HG02870 (cell line): ENCODE results near the gene ABCA1.
A peak's percentile ranks its signal among the peaks of the same experiment; 100 is the strongest.
"Not testable (repeated sequence)": the region's sequence is repeated elsewhere in the genome, so short reads cannot be mapped to it uniquely, and the experiment has no call there.

Experiments
- ATAC-seq: cut with Tn5 transposase; IDR thresholded peaks from one replicate; pipeline ENCODE4 v1.9.1; 2021; ENCODE audit warnings: mild to moderate bottlenecking, moderate library complexity; ENCODE audit not compliant: unreplicated experiment

The ABCA1 gene, protein sequence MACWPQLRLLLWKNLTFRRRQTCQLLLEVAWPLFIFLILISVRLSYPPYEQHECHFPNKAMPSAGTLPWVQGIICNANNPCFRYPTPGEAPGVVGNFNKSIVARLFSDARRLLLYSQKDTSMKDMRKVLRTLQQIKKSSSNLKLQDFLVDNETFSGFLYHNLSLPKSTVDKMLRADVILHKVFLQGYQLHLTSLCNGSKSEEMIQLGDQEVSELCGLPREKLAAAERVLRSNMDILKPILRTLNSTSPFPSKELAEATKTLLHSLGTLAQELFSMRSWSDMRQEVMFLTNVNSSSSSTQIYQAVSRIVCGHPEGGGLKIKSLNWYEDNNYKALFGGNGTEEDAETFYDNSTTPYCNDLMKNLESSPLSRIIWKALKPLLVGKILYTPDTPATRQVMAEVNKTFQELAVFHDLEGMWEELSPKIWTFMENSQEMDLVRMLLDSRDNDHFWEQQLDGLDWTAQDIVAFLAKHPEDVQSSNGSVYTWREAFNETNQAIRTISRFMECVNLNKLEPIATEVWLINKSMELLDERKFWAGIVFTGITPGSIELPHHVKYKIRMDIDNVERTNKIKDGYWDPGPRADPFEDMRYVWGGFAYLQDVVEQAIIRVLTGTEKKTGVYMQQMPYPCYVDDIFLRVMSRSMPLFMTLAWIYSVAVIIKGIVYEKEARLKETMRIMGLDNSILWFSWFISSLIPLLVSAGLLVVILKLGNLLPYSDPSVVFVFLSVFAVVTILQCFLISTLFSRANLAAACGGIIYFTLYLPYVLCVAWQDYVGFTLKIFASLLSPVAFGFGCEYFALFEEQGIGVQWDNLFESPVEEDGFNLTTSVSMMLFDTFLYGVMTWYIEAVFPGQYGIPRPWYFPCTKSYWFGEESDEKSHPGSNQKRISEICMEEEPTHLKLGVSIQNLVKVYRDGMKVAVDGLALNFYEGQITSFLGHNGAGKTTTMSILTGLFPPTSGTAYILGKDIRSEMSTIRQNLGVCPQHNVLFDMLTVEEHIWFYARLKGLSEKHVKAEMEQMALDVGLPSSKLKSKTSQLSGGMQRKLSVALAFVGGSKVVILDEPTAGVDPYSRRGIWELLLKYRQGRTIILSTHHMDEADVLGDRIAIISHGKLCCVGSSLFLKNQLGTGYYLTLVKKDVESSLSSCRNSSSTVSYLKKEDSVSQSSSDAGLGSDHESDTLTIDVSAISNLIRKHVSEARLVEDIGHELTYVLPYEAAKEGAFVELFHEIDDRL (N-terminal part only)

DNA sequence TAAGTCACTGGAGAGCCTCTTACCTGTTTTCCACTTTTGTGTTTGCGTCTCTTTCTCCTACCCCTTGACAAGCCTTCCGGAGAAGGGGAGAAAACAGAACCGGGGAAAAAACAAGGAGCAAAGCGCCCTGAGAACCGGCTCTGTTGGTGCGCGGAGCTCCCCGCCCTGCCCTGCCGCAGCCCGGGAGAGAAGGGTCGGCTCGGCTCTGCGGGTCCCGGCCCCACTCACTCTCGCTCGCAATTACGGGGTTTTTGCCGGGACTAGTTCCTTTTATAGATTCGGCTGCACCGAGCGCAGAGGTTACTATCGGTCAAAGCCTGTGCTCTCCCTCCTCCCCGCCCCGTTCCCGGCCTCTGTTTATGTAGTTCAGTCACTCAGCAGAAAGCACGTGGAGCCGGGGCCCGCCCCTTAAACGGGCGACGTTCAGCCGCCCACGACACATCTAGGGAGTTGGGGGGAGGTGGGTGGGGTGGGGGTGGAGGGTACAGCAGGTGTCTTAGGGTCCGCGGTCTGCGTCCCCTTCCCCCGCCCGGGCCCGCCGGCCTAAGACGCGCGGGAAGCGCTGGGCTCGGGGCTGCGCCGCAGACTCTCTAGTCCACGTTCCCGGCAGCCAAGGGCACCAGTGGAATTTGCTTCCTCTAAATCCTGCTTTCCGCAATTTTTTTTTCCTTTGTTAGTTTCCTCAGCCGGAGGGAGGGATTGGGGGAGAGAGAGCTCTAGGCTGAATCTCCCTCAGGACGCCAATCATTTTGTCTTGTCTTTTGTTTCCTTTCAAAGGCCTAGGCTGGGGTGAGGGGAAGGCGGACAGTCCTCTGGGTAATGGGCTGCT, at the start of gene ABCA1:
Gene ABCA1 (minus strand): TSS at position 244 of the 829 bp plus-strand sequence. CDS start 24,476 bp downstream, outside the sequence.
- ATAC-seq, result peak; percentile 41

DNA sequence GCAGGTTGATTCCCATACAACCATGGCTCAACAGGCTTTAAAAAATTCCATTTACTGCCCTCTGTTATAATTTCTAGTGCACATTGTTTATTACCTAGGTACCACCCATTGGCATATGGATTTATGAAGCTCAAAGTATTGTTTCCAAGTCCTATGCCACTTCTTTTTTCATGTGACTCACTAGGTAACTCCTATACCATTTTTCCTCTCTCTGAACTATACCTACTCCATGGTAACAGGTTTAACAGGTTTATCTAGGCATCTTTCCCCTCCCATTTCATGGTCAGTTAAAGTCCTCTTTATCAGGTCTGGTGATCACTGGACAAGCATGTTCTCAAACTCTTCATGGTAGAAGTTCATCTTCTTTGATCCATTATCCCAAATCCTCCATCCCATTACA, 49.6 kb upstream of the ABCA1 start:
- no peak for ATAC-seq

DNA sequence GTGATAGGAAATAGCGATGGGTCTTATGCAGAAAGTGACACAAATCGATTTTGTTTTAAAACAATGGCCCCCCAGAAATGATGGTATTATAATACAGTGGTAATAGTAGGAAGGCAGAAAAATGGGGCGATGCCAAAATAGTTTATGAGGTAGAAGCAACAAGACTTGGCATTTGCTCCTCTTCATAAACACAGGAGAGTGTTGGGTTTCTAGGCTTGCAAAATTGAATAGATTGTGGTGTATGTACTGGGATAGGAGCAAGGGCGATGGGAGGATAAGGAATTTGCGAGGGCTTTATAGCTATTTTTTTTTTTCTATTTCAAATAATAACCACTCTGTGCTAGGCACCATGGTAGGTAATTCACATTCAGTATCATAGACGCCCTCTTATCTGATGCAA, 49.2 kb upstream of the ABCA1 start:
- ATAC-seq, result no peak

DNA sequence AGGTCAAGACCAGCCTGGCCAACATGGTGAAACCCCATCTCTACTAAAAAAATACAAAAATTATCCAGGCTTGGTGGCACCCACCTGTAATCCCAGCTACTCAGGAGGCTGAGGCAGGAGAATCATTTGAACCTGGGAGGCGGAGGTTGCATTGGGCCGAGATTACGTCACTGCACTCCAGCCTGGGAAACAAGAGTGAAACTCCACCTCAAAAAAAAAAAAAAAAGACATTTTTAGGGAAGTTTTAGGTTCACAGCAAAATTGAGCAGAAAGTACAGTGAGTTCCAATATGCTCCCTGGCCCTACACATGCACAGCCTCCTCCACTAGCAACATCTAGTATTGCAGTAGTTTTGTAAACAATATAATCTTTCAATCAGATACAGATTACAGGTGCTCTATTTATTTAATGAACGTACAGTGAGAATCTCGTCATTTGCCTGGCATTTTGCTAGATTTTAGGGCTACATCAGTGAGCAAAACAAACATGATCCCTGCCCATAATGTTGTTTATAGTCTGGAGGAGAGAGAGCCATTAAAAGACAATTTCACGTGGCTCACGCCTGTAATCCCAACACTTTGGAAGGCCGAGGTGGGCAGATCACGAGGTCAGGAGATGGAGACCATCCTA, 48.1 kb upstream of the ABCA1 start:
- not testable (repeated sequence) for ATAC-seq

DNA sequence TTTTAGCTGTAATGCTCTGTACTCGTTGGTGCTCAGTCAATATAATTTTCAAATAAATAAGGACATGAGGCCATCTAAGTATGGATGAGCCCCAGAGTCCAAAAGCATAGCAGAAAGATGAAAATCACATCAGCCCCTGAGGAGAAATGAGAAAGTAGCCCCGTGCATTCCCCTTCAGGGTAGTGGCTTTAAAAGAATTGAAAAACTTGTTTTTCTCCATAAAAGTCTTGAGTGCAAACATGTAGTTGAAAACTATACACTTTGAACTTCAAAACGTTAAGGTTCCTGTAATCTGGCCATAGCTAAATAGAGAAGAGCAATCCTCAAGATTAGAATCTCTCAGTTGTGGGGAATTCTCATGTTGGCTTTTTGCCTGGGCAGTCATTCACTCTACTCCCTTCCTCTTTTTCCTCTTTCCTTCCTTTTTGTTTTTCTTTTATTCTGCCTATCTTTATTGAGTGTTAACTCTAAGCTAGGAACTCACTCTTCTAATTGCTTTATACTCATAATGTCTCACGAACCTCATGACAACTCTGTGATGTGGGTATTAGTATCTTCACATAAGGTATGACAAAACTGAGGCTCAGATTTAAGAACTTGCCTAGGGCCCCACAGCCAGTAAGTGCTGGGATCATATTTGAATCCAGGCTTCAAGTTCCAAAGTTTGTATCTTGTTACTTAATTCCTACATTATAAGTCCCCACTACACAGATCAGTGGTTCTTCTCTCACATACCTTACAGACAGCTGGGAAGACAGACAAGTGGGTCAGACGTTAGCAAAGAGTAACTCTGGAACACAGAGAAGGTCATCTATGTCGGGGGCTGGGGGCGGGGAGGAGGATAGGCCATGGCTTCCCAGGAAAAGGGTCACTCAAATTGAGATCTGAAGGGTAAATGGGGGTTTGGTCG, 46.4 kb upstream of the ABCA1 start:
- no peak for ATAC-seq

DNA sequence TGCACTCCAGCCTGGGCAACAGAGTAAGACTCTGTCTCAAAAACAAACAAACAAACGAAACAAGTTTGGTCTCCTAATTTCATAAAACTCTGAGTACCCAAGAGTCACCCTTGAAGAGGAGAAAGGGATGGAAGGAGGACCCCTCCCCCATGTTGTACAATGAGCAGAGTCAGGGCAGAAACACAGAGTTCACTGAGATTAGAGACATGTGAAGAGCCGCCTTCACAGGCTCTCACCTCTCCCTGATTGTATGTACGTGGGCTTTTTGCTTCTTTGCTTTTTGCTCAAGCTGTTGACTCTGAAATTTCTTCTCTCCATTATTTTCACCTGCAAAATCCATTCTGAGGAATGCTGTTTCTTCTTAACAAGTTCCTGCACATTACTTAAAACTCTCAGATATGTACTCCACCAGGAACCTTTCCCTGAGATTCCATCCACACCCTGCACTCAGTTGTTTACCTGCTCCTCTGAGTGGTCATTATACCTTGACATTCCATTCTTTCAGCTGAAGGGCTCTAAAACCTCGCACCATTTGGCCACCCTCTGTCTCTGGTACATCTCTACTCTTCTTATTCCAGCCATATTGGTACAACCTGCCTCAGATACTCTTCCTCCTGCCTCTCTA, 44.4 kb upstream of the ABCA1 start:
- ATAC-seq, result no peak

DNA sequence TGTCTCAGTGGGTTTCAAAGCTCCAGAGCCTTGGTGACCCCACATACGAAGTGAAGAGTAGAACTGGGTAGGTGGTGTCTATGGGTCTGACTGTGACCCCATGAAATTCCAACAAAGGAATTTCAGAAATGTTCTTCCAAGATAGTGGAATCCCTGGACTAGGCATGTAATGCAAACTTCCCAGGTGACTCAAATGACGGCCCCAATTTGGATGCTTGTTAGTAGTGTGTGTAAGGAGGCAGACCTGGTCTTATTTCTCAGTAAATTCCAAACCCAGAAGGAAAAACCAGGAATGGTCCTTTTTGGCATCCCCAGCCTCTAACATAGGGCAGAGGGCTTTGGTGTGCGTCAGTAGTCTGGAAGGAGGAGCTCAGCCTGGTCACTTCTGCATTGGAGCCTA, 43.6 kb upstream of the ABCA1 start:
- ATAC-seq, result no peak

DNA sequence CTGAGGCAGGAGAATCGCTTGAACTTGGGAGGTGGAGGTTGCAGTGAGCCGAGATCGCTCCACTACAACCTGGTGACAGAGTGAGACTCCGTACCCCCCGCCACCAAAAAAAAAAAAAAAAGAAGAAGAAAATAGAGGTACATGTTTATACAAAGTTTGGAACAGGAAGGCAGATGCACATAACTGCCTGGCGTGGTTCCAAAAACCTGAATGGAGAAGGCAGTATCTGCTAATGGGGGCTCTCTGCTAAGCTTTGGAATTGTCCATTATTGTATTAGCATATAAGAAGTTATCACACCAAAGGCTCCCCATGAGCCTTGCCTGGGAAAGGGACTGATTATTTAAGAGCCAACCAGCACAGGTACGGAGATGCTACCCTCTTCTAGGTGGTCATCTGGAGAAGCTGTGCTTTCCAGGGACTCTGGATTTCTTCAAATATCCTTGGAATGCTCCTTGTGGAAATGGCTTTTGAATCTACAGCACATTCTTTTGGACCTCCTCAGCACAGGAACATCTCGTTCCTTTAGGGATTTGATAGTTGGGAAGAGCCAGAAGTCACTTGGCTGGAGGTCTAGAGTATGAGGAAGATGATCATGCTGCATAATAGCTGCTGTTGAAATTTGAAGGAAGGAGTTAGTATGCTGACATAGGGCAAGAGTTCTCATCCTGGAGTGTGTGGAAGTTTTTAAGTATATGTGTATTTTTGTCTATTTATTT, 42.5 kb upstream of the ABCA1 start:
- no peak for ATAC-seq

DNA sequence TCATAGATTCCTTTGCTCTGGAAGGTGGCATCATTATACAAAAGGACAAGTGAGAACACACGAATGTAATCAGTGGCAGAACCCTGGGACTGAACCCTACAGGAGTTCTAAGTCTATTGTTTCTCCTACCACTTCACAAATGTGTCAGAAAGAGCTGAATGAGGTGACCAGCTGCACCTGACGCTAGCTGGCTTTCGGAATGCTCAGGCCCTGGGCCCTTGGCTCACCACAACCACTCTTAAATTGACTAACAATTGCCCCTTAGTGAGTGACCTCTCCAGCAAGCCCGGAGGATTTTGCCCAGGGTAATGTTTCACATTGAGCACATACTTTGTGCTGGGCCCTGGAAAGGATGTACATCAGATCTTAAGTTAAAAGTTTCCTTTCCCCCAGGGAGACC, 41.2 kb upstream of the ABCA1 start:
- no peak for ATAC-seq

DNA sequence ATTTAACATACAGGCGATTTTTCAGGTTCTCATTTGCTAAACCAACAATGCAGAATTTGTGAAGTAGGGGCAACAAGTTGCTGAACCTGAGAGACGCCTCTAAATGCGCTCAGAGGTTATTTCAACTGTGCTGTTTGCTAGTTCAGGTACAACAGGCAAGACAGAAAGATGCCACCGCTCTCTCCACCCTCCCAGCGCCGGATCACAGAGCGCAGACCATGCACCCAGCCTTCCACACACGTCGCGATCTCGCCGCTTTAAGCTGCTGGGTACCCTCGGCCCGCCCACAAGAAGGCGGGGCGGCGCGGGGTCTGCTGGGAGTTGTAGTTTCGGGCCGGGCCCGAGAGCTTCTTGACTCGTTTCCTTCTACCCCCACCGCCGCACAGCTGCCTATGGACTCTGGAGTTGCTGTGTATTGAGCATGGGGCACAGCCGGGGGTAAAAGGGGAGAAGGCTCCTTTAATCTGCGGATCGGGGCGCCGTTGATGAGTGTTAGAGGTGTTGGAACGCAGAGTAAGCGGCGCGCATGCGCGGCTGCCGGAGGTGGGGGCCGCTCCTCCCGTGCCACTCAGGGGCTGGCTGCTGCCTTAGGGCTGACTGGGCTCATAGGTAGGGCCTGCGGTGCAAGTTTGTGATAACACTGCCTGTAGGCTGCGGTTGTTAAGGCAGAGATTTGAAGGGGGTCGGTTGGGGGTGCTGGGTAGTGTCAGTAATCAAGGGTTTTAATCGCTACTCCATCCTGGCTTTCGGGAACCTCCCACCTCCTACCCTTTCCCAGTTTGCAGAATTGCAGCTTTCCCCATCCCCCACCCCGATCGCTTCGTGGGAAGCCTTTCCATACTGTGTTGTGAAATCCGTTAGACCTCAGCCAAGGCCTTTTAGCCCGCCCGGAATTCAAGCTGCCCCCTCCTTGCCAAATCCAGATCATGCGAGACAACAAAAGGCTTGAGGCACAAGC, 40.3 kb upstream of the ABCA1 start:
- peak; percentile 99 for ATAC-seq

DNA sequence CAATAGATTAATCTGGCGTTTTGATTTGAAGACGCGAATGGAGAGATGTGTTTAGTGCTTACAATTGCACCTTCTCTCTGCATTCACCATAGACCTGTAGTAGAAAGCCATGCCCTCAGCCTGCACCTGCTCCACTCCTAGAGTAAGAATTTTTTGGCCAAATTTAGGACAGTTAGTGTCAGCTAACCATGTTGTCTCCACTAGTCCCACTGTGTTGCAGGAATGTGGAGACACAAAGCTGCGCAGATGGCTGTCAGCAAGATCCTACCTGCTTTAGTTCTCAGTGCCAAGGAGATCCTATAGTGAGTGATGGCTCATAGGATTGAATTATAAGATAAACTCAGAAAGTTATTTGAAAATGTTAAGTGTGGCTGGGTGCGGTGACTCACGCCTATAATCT, 35.1 kb upstream of the ABCA1 start:
- no peak for ATAC-seq

DNA sequence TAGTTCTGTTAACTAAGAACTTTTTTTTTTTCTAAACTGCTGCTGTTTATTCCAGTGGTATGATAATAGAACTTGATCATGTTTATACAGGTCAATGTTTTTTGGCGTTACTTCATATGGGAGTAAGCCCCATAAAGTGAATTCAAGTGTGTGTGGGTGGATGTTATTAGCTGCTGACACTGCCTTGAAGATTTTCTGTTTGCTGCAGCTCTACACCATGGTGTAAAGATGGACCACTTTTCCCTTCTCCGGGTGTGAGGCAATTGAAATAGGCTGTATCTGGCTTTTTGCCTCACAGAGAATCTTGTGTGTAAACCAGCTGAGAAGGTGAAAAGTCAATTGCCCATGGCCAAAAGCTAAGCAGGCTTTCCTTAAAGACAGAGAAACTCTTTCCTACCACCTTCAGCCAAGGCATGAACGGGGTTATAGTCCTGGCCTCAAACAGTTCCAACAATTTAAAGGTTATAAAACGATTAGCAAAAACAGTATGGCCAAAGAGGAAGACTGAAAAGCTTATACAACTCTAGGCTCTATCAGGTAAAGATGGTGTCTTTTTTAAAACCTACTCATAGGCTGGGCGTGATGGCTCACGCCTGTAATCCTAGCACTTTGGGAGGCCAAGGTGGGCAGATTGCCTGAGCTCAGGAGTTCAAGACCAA, 33.9 kb upstream of the ABCA1 start:
- no peak for ATAC-seq

DNA sequence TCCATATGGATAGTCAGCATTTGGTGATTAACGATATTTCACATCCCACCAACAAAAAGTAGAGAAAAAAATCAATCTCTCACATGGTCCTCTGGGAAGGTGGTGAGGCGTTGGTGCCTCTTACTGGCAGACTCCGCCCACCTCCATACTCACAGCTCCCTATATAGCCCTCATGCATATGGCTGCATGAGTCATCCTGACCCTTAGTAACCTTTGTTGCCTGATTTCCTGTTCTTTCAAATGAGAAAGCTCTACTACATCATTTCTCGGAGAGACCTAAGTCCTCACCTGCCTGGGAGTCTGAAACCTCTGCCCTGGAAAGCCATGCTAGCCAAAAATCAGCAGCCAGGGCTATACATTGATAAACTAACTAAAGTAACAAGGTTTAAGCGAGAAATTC, 33.3 kb upstream of the ABCA1 start:
- peak; percentile 62 for ATAC-seq

DNA sequence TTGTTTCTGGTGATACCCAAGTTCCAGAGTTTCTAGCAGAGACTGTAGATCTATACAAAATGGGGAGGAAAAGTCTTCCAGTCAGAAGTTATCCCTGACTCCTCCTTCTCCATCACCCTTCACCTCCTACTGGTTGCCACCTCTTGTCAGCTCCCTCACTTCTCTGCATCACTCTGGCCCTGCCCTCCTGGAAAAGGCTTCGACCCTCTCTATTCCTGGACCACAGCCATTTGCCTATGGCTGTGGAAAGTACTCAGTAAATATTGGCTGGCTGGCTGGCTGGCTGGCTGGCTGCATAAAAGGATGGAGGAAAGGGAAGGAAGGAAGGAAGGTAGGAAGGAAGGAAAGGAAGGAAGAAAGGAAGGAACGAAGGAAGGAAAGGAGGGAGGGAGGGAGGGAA, 32.7 kb upstream of the ABCA1 start:
- no peak for ATAC-seq

DNA sequence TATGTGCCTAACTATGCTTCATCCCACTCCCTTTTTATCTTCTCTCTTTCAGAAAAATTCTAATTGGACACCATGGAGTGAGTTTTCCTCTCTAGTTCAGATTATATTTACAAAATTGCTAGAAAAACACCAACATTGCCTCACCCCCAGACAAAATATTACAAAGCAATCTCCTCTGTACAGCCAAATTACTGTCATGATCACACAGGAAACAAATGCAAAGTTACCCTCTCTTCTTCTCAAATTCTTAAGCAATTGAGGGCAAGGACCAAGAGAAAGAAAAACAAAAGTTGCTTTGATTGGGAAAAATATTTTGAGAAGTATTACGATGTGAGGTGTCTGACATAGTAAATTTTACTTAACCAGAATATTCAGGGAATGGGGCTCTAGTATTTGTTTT, 30.8 kb upstream of the ABCA1 start:
- no peak for ATAC-seq

DNA sequence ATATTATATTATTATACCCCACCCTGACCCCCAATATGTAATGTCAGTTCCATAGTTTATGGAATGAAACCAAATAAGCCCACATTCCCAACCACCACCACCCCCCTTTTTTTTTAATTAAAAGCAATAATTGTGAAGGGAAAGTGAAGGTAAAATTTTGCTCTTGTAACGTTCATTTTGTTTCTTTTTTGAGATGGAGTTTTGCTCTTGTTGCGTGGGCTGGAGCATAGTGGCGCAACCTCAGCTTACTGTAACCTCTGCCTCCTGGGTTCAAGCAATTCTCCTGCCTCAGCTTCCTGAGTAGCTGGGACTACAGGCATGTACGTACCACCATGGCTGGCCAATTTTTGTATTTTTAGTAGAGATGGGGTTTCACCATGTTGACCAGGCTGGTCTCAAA, 30.1 kb upstream of the ABCA1 start:
- not testable (repeated sequence) for ATAC-seq
